ENCODE measurements around the gene RPL28. TPM values are rescaled to one million over a fixed set of nuclear protein-coding genes. Genes with fewer than 3 reads are reported as not detected.

The RPL28 gene
- total and polyA plus RNA-seq, 2 of the 13 experiments (the other 11 are each of a cell fraction or from before 2014, with no cell fraction given), result 105 to 420 TPM

GRCh38 chr19:55407800-55408532, 22.2 kb downstream of the RPL28 start (continued):
- TF ChIP-seq POGZ (CRISPR knock-in tag; IDR thresholded peaks at IDR 0.05) (peak; percentile 74), ZIK1 (CRISPR knock-in tag; IDR thresholded peaks at IDR 0.05; ENCODE audit: borderline replicate concordance, low read depth) (peak; percentile 59; the same call in 1 of the 2 replicates), SNAPC2 (CRISPR knock-in tag; IDR thresholded peaks at IDR 0.05) (peak; percentile 63; the same call in 1 of the 2 replicates), MLXIP (CRISPR knock-in tag; IDR thresholded peaks at IDR 0.05; ENCODE audit: borderline replicate concordance) (no peak), RELA (CRISPR knock-in tag; IDR thresholded peaks at IDR 0.05) (no peak), GLMP (CRISPR knock-in tag; IDR thresholded peaks at IDR 0.05; ENCODE audit: borderline replicate concordance) (no peak), ZKSCAN5 (CRISPR knock-in tag; IDR thresholded peaks at IDR 0.05) (no peak), LBX2 (CRISPR knock-in tag; IDR thresholded peaks at IDR 0.05; ENCODE audit: borderline replicate concordance) (no peak), ZNF83 (CRISPR knock-in tag; IDR thresholded peaks at IDR 0.05; ENCODE audit: borderline replicate concordance) (no peak), MTF2 (CRISPR knock-in tag; IDR thresholded peaks at IDR 0.05; ENCODE audit: borderline replicate concordance) (no peak), ZNF354B (CRISPR knock-in tag; IDR thresholded peaks at IDR 0.05) (no peak), STAT6 (CRISPR knock-in tag; IDR thresholded peaks at IDR 0.05; ENCODE audit: borderline replicate concordance) (no peak), ARNTL (CRISPR knock-in tag; IDR thresholded peaks at IDR 0.05) (peak; percentile 74), ZNF503 (CRISPR knock-in tag; IDR thresholded peaks at IDR 0.05) (no peak), ZNF572 (CRISPR knock-in tag; IDR thresholded peaks at IDR 0.05) (no peak), ZNF709 (CRISPR knock-in tag; IDR thresholded peaks at IDR 0.05) (no peak), ZNF530 (CRISPR knock-in tag; IDR thresholded peaks at IDR 0.05; ENCODE audit: low read depth) (no peak), ZNF564 (CRISPR knock-in tag; IDR thresholded peaks at IDR 0.05) (no peak), HOXA7 (CRISPR knock-in tag; IDR thresholded peaks at IDR 0.05) (no peak), CHCHD3 (CRISPR knock-in tag; IDR thresholded peaks at IDR 0.05) (no peak), IRF2 (CRISPR knock-in tag; IDR thresholded peaks at IDR 0.05) (no peak)

All from HepG2 (cell line).